Measurements from ENCODE around the gene PLPP2. TPM values are rescaled to one million over a fixed set of nuclear protein-coding genes. Genes with fewer than 3 reads are reported as not detected.

PLPP2 gene
- total and polyA plus RNA-seq, 2 of the 4 experiments (the other 2 are of a cell fraction), result 2.3 to 4.2 TPM

DNA sequence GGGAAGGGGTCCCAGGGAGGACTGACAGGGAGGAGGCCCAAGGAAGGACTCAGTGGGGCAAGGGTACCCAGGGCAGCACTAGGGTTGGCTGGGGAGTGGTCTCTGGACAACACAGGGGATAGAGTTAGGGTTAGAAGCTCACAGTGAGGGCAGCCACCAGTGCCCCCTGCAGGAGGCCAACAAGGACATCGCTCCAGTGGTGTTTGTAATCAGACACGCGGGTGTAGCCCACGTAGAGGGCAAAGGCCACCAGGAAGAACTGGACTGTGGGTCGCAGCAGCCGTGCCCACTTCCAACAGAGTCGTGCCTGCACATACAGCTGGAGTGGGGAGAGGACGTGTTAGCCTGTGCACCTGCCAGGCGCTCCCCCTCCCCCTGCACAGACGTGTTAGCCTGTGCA, 9.2 kb downstream of the PLPP2 start:
- H2BK5ac ChIP-seq (ENCODE audit: low read depth, low read length, poor library complexity, severe bottlenecking), result no peak overlapping the region
- no peak overlapping the region for H3K4ac ChIP-seq (ENCODE audit: low read depth, low read length)
- no peak overlapping the region for H3K23ac ChIP-seq (ENCODE audit: low read depth, low read length)
- no peak overlapping the region for H3K9ac ChIP-seq (ENCODE audit: low read depth, low read length)
- ChIA-PET CTCF (no interaction called here), POLR2A (ENCODE audit: unreplicated experiment) (no interaction called here)
- no peak overlapping the region for H3K4me2 ChIP-seq (ENCODE audit: low read depth, low read length)
- H3K4me3 ChIP-seq (ENCODE audit: insufficient read depth, low read depth, low read length), result no peak overlapping the region
- no TSS peak for BruUV-seq (replicated peaks)
- no peak overlapping the region for H2AFZ ChIP-seq (replicated peaks; ENCODE audit: low read length, poor library complexity)
- no peak overlapping the region for H3K56ac ChIP-seq (ENCODE audit: extremely low read depth, insufficient read depth, low read length)
- WGBS, 2 experiments (ENCODE audit: extremely low coverage in 2 of 2, insufficient read length in 1 of 2), result no CpG with 5 or more reads among the region's 10 CpGs
- H3K14ac ChIP-seq (replicated peaks; ENCODE audit: low read depth, low read length), result no peak overlapping the region
- DNase-seq, result no peak
- no peak overlapping the region for H2AK9ac ChIP-seq (replicated peaks; ENCODE audit: low read depth, low read length, poor library complexity)
- H3K4me1 ChIP-seq (ENCODE audit: control insufficient read depth, insufficient read depth, low read length), result no peaks in the 10 kb centered on the region
- no peaks in the 10 kb centered on the region for H3K9me3 ChIP-seq (ENCODE audit: control insufficient read depth, insufficient read depth, low read length)
- intact Hi-C loops (cut with micrococcal nuclease) (no loop called here), dilution Hi-C loops (cut with HindIII; ENCODE audit: low sequenced_read_pairs, unreplicated experiment) (no loop called here), in situ Hi-C loops (cut with MboI; ENCODE audit: low sequenced_read_pairs) (no loop called here)
- no peak overlapping the region for H4K91ac ChIP-seq (ENCODE audit: insufficient read depth, low read depth, low read length)
- peaks cover 6% of the 10 kb centered on the region for H3K27me3 ChIP-seq (ENCODE audit: control insufficient read depth, insufficient read depth, low read length)
- H3K36me3 ChIP-seq (ENCODE audit: control insufficient read depth, insufficient read depth, low read length), result no peaks in the 10 kb centered on the region
- H2BK20ac ChIP-seq (ENCODE audit: low read depth, low read length), result no peak overlapping the region
- H3K18ac ChIP-seq (ENCODE audit: low read depth, low read length), result no peak overlapping the region
- no peak overlapping the region for H2AK5ac ChIP-seq (ENCODE audit: low read depth, low read length)
- TF ChIP-seq BHLHE40 (IDR thresholded peaks at IDR 0.05; ENCODE audit: low read depth, low read length), result no peak
- no peak for TF ChIP-seq CEBPB (IDR thresholded peaks at IDR 0.05; ENCODE audit: low read depth, low read length)
- TF ChIP-seq MXI1 (IDR thresholded peaks at IDR 0.05; ENCODE audit: borderline replicate concordance, low read depth, low read length), result no peak
- TF ChIP-seq MAFK (IDR thresholded peaks at IDR 0.05; ENCODE audit: low read depth, low read length), result no peak
- TF ChIP-seq, protein P1, sequence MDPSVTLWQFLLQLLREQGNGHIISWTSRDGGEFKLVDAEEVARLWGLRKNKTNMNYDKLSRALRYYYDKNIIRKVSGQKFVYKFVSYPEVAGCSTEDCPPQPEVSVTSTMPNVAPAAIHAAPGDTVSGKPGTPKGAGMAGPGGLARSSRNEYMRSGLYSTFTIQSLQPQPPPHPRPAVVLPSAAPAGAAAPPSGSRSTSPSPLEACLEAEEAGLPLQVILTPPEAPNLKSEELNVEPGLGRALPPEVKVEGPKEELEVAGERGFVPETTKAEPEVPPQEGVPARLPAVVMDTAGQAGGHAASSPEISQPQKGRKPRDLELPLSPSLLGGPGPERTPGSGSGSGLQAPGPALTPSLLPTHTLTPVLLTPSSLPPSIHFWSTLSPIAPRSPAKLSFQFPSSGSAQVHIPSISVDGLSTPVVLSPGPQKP (IDR thresholded peaks at IDR 0.05; ENCODE audit: borderline replicate concordance, low read depth, low read length), result no peak
- TF ChIP-seq RCOR1 (IDR thresholded peaks at IDR 0.05; ENCODE audit: insufficient replicate concordance, low read length), result no peak
- no peak for TF ChIP-seq RFX5 (IDR thresholded peaks at IDR 0.05; ENCODE audit: low read depth, low read length)
- no peak for TF ChIP-seq NFE2L2 (IDR thresholded peaks at IDR 0.05; ENCODE audit: low read depth, low read length)
- no peak for TF ChIP-seq CHD1 (IDR thresholded peaks at IDR 0.05; ENCODE audit: low read depth, low read length)
- TF ChIP-seq RAD21 (IDR thresholded peaks at IDR 0.05; ENCODE audit: low read length), result no peak
- TF ChIP-seq USF2 (IDR thresholded peaks at IDR 0.05; ENCODE audit: low read depth, low read length), result no peak
- TF ChIP-seq POLR2A (IDR thresholded peaks at IDR 0.05; ENCODE audit: low read depth, low read length), result no peak
- TF ChIP-seq SMC3 (IDR thresholded peaks at IDR 0.05; ENCODE audit: low read depth, low read length), result no peak
- TF ChIP-seq, protein P2, sequence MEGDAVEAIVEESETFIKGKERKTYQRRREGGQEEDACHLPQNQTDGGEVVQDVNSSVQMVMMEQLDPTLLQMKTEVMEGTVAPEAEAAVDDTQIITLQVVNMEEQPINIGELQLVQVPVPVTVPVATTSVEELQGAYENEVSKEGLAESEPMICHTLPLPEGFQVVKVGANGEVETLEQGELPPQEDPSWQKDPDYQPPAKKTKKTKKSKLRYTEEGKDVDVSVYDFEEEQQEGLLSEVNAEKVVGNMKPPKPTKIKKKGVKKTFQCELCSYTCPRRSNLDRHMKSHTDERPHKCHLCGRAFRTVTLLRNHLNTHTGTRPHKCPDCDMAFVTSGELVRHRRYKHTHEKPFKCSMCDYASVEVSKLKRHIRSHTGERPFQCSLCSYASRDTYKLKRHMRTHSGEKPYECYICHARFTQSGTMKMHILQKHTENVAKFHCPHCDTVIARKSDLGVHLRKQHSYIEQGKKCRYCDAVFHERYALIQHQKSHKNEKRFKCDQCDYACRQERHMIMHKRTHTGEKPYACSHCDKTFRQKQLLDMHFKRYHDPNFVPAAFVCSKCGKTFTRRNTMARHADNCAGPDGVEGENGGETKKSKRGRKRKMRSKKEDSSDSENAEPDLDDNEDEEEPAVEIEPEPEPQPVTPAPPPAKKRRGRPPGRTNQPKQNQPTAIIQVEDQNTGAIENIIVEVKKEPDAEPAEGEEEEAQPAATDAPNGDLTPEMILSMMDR (conservative IDR thresholded peaks at IDR 0.05; ENCODE audit: low read depth, low read length), result no peak
- no peak for TF ChIP-seq MAZ (IDR thresholded peaks at IDR 0.05; ENCODE audit: borderline replicate concordance, low read depth, low read length)
- no peak overlapping the region for H4K8ac ChIP-seq (ENCODE audit: low read depth in 2 of 2, low read length in 2 of 2)
- no peak for ATAC-seq (ENCODE audit: low read depth)
- H3K27ac ChIP-seq (ENCODE audit: insufficient read depth, low read length), result no peak overlapping the region
- H4K20me1 ChIP-seq (ENCODE audit: insufficient read depth, low read length), result no peaks in the 10 kb centered on the region
- no peaks in the 10 kb centered on the region for H3K9me1 ChIP-seq (ENCODE audit: insufficient read depth, low read length)
- no peak overlapping the region for H2BK15ac ChIP-seq (ENCODE audit: low read depth, low read length)
- no peak overlapping the region for H4K5ac ChIP-seq (ENCODE audit: low read depth, low read length)
- no peak overlapping the region for H2BK120ac ChIP-seq (ENCODE audit: low read depth, low read length)
- H3K79me1 ChIP-seq (ENCODE audit: low read depth in 1 of 2, low read length in 2 of 2), result no peaks in the 10 kb centered on the region

Measured in IMR-90 (cell line).